Skin epidermis (tissue), 12 donors: ENCODE results near the gene HBA1.
"Not testable (repeated sequence)": the region's sequence is repeated elsewhere in the genome, so short reads cannot be mapped to it uniquely, and the experiment has no call there.

Experiments used
- H3K27ac ChIP-seq, 21 experiments: fragments of 200-600 bp; sonication (generic) in 11 of 21; one replicate each; pipeline ENCODE4 v1.5.0; 2020; ENCODE audit warnings: mild to moderate bottlenecking in 3 of 21, inconsistent platforms in 2 of 21, moderate library complexity in 2 of 21
- H3K4me3 ChIP-seq, 7 experiments: fragments of 200-600 bp; sonication (generic) in 2 of 7; one replicate each; pipeline ENCODE4 v1.5.0; 2020; ENCODE audit warnings: inconsistent platforms in 2 of 7, mild to moderate bottlenecking in 2 of 7, moderate library complexity in 1 of 7

The HBA1 gene

DNA sequence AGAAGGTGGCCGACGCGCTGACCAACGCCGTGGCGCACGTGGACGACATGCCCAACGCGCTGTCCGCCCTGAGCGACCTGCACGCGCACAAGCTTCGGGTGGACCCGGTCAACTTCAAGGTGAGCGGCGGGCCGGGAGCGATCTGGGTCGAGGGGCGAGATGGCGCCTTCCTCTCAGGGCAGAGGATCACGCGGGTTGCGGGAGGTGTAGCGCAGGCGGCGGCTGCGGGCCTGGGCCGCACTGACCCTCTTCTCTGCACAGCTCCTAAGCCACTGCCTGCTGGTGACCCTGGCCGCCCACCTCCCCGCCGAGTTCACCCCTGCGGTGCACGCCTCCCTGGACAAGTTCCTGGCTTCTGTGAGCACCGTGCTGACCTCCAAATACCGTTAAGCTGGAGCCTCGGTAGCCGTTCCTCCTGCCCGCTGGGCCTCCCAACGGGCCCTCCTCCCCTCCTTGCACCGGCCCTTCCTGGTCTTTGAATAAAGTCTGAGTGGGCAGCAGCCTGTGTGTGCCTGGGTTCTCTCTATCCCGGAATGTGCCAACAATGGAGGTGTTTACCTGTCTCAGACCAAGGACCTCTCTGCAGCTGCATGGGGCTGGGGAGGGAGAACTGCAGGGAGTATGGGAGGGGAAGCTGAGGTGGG is 3.1 kb upstream of the HBA1 start:
- H3K27ac ChIP-seq, H3K4me3 ChIP-seq: not testable (repeated sequence)

DNA sequence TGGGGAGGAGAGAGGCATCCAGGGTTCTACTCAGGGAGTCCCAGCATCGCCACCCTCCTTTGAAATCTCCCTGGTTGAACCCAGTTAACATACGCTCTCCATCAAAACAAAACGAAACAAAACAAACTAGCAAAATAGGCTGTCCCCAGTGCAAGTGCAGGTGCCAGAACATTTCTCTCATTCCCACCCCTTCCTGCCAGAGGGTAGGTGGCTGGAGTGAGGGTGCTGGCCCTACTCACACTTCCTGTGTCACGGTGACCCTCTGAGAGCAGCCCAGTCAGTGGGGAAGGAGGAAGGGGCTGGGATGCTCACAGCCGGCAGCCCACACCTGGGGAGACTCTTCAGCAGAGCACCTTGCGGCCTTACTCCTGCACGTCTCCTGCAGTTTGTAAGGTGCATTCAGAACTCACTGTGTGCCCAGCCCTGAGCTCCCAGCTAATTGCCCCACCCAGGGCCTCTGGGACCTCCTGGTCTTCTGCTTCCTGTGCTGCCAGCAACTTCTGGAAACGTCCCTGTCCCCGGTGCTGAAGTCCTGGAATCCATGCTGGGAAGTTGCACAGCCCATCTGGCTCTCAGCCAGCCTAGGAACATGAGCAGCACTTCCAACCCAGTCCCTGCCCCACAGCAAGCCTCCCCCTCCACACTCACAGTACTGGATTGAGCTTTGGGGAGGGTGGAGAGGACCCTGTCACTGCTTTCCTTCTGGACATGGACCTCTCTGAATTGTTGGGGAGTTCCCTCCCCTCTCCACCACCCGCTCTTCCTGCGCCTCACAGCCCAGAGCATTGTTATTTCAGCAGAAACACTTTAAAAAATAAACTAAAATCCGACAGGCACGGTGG is 2.3 kb upstream of the HBA1 start:
- H3K4me3 ChIP-seq, H3K27ac ChIP-seq: not testable (repeated sequence)

DNA sequence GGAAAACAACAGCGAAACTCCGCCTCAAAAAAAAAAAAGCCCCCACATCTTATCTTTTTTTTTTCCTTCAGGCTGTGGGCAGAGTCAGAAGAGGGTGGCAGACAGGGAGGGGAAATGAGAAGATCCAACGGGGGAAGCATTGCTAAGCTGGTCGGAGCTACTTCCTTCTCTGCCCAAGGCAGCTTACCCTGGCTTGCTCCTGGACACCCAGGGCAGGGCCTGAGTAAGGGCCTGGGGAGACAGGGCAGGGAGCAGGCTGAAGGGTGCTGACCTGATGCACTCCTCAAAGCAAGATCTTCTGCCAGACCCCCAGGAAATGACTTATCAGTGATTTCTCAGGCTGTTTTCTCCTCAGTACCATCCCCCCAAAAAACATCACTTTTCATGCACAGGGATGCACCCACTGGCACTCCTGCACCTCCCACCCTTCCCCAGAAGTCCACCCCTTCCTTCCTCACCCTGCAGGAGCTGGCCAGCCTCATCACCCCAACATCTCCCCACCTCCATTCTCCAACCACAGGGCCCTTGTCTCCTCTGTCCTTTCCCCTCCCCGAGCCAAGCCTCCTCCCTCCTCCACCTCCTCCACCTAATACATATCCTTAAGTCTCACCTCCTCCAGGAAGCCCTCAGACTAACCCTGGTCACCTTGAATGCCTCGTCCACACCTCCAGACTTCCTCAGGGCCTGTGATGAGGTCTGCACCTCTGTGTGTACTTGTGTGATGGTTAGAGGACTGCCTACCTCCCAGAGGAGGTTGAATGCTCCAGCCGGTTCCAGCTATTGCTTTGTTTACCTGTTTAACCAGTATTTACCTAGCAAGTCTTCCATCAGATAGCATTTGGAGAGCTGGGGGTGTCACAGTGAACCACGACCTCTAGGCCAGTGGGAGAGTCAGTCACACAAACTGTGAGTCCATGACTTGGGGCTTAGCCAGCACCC is 1.2 kb upstream of the HBA1 start:
- H3K27ac ChIP-seq = no peak overlapping the region
- H3K4me3 ChIP-seq = no peak overlapping the region

DNA sequence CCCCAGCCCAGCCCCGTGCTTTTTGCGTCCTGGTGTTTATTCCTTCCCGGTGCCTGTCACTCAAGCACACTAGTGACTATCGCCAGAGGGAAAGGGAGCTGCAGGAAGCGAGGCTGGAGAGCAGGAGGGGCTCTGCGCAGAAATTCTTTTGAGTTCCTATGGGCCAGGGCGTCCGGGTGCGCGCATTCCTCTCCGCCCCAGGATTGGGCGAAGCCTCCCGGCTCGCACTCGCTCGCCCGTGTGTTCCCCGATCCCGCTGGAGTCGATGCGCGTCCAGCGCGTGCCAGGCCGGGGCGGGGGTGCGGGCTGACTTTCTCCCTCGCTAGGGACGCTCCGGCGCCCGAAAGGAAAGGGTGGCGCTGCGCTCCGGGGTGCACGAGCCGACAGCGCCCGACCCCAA is 474 bp upstream of the HBA1 start:
- not testable (repeated sequence) for H3K27ac ChIP-seq, H3K4me3 ChIP-seq

DNA sequence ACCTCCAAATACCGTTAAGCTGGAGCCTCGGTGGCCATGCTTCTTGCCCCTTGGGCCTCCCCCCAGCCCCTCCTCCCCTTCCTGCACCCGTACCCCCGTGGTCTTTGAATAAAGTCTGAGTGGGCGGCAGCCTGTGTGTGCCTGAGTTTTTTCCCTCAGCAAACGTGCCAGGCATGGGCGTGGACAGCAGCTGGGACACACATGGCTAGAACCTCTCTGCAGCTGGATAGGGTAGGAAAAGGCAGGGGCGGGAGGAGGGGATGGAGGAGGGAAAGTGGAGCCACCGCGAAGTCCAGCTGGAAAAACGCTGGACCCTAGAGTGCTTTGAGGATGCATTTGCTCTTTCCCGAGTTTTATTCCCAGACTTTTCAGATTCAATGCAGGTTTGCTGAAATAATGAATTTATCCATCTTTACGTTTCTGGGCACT is 928 bp downstream of the HBA1 start:
- no peak overlapping the region for H3K4me3 ChIP-seq
- H3K27ac ChIP-seq = no peak overlapping the region

DNA sequence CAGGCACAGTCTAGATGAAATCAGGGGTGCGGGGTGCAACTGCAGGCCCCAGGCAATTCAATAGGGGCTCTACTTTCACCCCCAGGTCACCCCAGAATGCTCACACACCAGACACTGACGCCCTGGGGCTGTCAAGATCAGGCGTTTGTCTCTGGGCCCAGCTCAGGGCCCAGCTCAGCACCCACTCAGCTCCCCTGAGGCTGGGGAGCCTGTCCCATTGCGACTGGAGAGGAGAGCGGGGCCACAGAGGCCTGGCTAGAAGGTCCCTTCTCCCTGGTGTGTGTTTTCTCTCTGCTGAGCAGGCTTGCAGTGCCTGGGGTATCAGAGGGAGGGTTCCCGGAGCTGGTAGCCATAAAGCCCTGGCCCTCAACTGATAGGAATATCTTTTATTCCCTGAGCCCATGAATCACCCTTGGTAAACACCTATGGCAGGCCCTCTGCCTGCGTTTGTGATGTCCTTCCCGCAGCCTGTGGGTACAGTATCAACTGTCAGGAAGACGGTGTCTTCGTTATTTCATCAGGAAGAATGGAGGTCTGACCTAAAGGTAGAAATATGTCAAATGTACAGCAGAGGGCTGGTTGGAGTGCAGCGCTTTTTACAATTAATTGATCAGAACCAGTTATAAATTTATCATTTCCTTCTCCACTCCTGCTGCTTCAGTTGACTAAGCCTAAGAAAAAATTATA is 1.6 kb downstream of the HBA1 start:
- Histone ChIP-seq H3K4me3 (no peak overlapping the region), H3K27ac (no peak overlapping the region)

DNA sequence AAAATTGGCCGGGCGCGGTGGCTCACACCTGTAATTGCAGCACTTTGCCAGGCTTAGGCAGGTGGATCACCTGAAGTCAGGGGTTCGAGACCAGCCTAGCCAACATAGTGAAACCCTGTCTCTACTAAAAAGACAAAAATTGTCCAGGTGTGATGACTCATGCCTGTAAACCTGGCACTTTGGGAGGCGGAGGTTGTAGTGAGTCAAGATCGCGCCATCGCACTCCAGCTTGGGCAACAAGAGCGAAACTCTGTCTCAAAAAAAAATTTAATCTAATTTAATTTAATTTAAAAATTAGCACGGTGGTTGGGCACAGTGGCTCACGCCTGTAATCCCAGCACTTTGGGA is 2.2 kb downstream of the HBA1 start:
- no peak overlapping the region for H3K4me3 ChIP-seq
- no peak overlapping the region for H3K27ac ChIP-seq

DNA sequence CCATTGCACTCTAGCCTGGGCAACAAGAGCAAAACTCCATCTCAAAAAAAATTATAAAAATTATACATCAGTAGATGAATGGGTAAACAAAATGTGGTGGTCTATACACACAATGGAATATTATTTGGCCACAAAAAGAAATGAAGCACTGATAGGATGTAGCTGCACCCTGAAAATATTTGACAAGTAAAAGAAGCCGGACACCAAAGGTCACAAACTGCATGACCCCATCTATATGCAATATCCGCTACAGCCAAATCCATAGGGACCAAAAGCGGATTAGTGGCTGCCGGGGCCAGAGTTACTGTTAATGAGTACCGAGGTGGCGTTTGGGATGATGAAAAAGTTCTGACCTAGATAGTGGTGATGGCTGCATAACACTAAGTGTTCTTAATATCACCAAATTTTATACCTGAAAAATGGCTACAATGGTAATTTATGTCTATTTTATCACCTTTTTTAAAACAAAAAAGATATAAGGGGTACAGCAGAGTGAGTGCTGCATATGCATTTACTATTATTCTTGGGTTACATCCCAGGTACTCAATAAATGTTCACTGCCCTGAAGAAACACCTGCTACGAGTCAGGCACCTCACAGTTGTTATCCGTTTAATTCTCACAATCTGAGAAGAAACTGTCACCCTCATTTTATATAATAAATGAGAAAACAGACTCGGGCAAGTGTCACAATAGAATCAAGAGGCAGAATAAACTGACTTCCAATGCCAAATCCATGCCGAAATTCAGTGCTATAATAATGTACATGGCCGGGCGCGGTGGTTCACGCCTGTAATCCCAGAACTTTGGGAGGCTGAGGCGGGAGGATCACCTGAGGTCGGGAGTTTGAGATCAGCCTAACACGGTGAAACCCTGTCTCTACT is 3.0 kb downstream of the HBA1 start:
- Histone ChIP-seq H3K27ac (no peak overlapping the region), H3K4me3 (no peak overlapping the region)

DNA sequence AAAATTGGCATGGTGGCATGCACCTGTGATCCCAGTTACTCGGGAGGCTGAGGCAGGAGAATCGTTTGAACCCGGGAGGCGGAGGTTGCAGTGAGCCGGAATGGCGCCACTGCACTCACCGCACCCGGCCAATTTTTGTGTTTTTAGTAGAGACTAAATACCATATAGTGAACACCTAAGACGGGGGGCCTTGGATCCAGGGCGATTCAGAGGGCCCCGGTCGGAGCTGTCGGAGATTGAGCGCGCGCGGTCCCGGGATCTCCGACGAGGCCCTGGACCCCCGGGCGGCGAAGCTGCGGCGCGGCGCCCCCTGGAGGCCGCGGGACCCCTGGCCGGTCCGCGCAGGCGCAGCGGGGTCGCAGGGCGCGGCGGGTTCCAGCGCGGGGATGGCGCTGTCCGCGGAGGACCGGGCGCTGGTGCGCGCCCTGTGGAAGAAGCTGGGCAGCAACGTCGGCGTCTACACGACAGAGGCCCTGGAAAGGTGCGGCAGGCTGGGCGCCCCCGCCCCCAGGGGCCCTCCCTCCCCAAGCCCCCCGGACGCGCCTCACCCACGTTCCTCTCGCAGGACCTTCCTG is 3.7 kb downstream of the HBA1 start, which contains the start of gene HBQ1:
TSS of gene HBQ1 (plus strand) at position 359 of the 575 bp plus-strand sequence. CDS start at position 387, 28 bp downstream.
- H3K4me3 ChIP-seq = peak within 1 kb of the TSS in 5 of 7 experiments; percentile 1 to 16 (median 14)
- no peak within 1 kb of the TSS for H3K27ac ChIP-seq

DNA sequence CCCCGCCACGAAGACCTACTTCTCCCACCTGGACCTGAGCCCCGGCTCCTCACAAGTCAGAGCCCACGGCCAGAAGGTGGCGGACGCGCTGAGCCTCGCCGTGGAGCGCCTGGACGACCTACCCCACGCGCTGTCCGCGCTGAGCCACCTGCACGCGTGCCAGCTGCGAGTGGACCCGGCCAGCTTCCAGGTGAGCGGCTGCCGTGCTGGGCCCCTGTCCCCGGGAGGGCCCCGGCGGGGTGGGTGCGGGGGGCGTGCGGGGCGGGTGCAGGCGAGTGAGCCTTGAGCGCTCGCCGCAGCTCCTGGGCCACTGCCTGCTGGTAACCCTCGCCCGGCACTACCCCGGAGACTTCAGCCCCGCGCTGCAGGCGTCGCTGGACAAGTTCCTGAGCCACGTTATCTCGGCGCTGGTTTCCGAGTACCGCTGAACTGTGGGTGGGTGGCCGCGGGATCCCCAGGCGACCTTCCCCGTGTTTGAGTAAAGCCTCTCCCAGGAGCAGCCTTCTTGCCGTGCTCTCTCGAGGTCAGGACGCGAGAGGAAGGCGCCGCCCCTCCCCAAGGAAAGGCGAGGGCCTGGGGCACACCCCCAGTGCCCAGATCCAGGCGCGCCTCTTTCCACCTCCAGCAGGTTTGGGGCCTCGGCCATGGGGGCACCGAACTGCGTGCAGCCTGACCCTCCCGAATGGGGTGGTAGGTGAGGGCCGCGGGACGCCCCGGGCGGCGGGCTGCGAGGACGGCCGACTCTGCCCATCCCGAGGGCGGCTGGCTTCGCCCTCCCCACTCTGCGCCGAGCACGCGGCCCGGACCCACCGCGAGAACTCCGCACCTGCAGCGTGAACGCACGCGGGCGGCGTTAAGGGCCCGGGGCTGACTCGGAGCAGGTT is 4.4 kb downstream of the HBA1 start:
- H3K27ac ChIP-seq = no peak overlapping the region

DNA sequence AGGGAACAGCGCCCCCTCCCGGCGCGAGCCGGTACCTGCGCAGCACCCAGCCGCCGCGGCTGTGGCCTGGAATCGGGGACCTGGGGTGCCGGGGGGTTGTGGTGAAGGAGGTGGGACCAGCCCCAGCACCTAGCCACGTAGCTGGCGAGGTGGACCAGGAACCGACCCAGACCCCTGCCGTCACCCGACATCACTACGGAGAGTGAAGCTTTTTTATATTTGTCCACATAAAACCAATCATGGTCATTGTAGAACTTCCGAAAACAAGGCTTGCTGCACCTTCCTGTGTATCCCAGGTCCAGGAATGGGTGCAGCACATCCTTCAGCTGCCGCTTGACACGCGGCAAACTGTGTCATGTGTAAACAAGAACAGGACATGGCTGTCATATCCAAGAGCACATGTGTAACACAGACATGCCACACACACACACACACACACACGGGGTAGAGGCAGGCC is 5.1 kb downstream of the HBA1 start:
- H3K27ac ChIP-seq = no peak overlapping the region
- H3K4me3 ChIP-seq = peak overlapping the region in 2 of 7 experiments; percentile 13 to 16

More for the DNA sequence above, 4.4 kb downstream of the HBA1 start:
- peak overlapping the region in 5 of 7 experiments; percentile 1 to 16 (median 14) for H3K4me3 ChIP-seq

DNA sequence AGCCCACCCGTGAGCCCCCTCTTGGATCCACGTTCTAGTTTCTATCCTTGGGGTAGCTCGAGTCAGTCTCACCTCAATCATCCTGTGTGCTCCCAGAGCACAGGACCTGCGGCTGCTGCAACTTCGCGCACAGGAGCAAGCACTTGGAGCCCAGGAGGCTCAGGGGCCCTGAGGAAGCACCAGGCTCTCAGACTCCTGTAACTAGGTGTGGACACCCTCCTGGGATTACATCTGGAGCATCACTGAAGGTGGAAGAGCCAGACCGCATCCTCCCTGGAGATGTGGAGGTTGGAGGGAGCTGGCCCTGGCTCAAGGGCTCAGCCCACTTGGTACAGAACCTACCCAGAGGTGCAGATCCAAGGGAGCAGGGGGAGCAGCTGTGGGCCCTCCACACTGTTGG is 6.5 kb downstream of the HBA1 start:
- no peak overlapping the region for H3K27ac ChIP-seq
- H3K4me3 ChIP-seq = no peak overlapping the region

DNA sequence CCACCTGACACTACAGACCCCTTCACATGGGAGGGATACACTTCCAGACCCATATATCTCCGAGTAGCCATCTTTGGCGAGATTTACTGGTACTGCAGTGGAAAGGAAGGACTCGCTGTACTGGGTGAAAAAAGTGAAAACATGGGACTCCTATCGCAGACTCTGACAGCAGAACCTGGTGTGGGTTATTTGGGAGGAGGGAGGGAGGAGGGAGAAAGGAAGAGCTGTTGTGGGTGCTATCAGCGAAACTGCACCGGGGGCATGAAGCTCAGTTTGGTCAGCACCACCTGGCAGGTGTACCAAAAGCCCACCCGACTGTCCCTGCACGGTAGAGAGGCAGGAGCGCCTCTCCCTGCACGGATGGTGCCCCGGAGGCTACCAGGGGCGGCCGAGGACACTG is 8.7 kb downstream of the HBA1 start:
- Histone ChIP-seq H3K27ac (no peak overlapping the region), H3K4me3 (no peak overlapping the region)

DNA sequence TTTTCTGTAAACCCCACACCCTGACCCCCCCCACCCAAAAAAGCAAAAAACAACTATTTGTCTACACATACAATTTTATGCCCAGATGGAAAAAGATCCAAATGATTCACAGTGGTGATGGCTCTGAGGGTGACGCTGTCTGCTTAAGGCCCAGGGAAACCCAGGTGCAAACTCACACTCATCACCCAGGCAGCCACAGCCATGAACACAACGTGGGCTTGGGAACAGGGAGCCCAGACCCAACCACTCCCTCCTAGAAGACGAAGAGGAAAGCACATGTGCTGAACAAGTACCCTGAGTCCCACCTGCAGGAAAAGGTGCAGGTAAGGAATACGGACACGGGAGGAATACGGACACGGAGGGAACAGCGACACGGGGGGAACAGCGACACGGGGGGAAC is 9.2 kb downstream of the HBA1 start:
- H3K27ac ChIP-seq = no peak overlapping the region

DNA sequence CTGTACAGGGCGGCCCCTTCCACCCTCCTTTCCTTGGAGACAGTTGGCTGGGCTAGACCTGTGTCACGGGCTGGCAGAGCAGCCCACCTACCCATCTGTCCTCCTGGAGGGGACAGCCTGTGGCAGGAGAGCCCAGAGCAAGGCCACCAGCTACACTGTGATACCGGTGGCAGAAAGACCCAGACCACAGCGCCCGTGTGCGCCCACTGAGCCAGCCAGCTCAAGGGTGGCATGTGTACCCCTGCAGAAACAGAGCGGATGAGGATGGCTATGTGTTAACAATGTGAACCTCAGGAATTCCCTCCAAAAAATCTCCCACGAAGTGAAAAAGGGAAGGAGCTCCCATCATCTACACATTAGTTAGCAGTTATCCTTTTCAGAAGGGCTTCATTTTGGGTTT is 10.8 kb downstream of the HBA1 start:
- Histone ChIP-seq H3K27ac (no peak overlapping the region), H3K4me3 (no peak overlapping the region)

More for the DNA sequence above, 9.2 kb downstream of the HBA1 start:
- no peak overlapping the region for H3K4me3 ChIP-seq

DNA sequence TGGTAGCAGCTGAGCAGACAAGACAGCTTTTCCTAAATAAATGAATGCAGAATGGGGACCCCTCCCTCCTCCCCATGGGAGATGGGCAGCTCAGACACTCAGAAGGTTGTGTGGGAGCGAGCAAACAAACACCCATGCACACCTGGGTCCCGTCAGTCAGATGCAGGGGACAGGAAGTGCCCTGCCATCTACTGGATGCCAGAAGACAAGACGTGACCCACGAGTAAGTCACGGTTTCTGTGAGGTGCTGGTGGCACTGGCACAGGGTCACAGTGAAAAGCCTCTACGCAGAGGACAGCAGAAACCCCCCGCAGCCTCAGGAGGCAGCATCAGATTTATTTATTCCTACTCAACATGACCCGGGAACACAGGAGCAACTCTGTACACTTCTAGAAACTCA is 12.2 kb downstream of the HBA1 start:
- Histone ChIP-seq H3K4me3 (no peak overlapping the region), H3K27ac (no peak overlapping the region)

DNA sequence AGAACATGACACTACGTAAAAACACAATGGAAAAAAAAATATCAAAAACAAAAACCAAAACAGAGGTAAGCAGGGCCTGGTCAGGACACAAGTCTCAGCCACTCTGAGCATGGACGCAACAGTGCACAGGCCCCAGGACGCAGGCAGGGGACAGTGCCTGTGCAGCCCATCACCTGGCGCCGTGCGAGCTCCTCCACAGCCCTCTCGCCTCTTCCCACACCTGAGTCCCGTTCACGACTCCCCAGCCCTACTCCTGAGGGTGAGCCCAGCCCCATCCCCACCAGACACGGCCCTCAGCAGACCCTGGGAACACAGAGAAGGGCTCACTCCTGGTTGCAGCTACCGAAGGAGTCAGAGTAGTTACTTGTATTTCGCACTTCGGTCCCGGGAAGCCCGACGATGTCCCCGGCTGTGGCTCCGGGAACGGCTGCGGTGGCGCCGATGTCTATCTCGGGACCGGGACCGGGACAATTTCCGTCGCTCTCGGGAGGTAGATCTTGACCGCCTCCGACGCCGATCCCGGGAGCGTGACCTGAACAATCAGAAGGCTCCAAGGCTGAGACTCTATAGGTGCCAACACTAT is 13.2 kb downstream of the HBA1 start:
- Histone ChIP-seq H3K4me3 (no peak overlapping the region), H3K27ac (no peak overlapping the region)
